Stimulated activated CD8-positive, alpha-beta memory T cell treated with anti-CD3 and anti-CD28 coated beads, Interleukin-7, amount 100 ng/mL, for 4 hours (primary cell): ENCODE results near the gene PIK3CB.
"Not testable (repeated sequence)": the region's sequence is repeated elsewhere in the genome, so short reads cannot be mapped to it uniquely, and the experiment has no call there.

Experiments
- DNase-seq, 2 donors: peaks; one replicate each; pipeline ENCODE4 v3.0.0-alpha.2; 2020; ENCODE audit warnings: low read depth in 2 of 2

PIK3CB gene

GRCh38 chr3:138806376-138807080 lies 28.2 kb downstream of the PIK3CB start:
- DNase-seq, result no peak

DNA sequence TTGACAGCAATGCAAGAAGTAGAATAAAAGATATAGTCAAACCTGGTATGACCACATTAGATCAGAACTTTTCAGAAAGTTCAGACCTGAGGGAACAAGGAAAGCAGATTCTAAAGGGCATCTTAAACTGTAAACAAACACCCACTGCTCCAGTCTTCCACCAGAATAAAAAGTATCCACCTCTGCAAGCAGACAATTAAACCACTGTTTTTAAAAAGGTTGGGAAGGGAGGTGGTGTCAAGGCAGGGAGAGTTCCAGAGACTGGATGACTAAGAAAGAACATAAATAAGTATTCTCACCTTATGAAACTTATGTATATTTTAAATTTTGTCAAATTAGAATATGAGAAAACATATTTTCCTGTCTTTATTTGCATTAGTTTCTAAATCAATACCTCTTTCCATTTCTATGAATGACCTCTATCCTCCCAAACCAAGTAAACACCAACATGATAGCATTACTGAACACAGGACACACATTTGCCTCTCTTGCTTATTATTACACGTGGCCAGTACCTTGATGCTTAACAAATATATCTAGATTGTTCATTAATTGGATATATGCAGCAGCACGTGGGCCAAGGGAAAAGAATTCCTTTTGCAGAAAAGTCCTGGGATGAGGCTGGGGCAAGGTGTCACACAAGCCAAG lies 31.6 kb downstream of the PIK3CB start:
- no peak for DNase-seq

DNA sequence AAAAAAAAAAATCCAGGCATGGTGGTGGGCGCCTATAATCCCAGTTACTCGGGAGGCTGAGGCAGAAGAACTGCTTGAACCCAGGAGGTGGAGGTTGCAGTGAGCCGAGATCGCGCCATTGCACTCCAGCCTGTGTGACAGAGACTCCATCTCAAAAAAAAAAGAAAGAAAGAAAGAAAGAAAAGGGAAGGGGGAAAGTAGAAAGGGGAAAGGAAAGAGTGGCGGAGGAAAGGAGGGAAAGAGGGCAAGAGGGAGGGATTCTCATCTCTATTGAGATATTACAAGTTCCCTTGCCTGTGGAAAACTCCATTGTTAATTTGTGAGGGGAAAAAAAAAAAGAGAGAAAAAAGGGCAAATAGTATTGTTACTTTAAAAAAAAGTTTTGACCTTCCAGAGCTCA lies 32.5 kb downstream of the PIK3CB start:
- not testable (repeated sequence) for DNase-seq

DNA sequence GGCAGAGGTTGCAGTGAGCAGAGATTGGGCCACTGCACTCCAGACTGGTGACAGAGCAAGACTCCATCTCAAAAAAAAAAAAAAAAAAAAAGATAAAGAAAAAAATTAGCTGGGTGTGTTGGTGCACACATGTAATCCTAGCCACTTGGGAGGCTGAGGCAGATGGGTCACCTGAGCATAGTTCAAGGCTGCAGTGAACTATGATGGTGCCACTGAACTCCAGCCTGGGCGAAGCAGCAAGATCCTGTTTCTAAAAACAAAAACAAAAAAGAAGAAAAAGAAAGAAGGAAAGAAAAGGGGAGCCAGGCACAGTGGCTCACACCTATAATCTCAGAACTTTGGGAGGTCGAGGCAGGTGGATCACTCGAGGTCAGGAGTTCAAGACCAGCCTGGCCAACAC lies 32.9 kb downstream of the PIK3CB start:
- no peak for DNase-seq

DNA sequence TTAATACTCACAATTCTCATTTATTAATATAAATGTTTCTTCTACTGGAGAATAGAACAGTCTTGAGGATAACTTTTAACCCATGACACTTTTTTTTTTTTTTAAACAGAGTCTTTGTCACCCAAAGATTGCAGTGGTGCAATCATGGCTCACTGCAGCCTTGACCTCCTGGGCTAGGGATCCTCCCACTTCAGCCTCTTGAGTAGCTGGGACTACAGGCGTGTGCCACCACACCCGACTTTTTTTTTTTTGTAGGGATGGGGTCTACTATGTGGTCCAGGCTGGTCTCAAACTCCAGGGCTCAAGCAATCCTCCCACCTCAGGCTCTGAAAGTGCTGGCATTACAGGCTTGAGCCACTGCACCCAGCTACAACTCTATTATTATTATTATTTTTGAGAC lies 34.5 kb downstream of the PIK3CB start:
- DNase-seq, result no peak

GRCh38 chr3:138799822-138800221 lies 34.9 kb downstream of the PIK3CB start:
- DNase-seq, result no peak

GRCh38 chr3:138797508-138798038 lies 37.2 kb downstream of the PIK3CB start:
- no peak for DNase-seq

DNA sequence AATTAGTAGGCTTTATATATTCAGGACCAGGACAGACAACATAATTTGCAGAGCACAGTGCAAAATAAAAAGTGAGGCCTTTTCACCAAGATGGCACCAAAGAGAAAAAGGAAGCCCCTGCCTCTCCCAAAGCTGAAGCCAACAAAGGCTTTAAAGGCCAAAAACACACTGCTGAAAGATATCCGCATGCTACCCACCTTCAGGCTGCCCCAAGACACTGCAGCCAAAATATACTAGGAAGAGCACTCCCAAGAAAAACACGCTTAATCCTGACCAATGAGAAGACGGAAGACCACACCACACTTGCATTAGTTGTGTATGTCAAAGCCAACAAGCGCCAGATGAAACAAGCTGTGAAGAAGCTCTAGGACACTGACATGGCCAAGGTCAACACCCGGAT lies 38.0 kb downstream of the PIK3CB start:
- no peak for DNase-seq

- no peak for DNase-seq
Observed at GRCh38 chr3:138786788-138787271, 47.9 kb downstream of the PIK3CB start.

DNA sequence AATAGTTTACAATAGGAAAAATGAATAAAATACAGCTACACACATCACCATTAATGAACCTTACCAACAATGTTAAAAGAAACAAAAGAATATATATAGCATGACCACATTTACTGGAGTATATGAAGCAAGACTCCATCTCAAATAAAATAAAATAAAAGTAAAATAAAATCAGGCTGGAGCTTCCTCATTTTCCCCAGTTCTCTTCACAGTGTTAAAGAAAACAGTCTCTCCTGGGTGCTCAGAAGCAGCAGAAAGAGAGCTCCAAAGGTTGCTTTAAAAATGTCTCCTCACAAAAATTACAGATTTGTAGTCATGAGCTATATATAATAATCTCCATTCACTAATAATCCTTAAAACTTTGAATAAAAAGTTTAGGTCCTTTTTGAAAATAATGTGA lies 48.8 kb downstream of the PIK3CB start:
- DNase-seq, result no peak

GRCh38 chr3:138785362-138785857 lies 49.3 kb downstream of the PIK3CB start:
- DNase-seq, result not testable (repeated sequence)

DNA sequence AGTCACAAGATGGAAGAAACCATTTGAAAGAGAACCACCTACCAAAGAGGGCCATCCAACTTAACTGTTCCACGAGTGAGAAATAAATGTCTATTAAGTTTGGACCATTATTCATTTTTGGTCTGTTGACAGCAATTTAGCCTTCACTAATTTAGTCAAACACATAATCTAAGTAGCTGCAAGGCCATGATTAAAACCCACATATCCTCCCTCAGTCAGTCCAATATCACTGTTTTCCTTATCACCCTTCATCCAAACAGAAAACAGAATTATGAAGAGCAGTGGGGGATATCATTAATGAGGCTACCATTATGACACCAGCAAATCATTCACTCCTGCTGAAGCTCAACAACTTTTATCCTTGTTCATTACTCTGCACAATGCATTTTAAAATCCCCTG lies 52.0 kb downstream of the PIK3CB start:
- DNase-seq, result no peak

GRCh38 chr3:138781012-138781470 lies 53.7 kb downstream of the PIK3CB start:
- DNase-seq, result peak; percentile 2 to 11

DNA sequence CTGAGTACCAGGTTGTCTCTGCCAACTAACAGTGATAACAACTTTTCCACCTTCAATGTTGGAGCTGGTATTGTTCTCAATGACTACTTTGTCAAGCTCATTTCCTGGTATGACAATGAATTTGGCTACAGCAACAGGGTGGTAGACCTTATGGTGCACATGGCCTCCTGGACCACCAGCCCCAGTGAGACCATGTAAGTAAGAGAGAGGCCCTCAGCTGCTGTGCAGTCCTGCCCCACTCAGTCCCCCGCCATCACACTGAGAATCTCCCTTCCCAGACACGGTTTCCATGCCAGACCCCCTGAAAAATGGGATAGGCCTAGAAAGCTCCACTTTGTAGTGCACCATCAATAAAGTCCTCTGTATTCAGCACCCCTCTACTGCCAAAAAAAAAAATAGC lies 56.1 kb downstream of the PIK3CB start:
- DNase-seq, result no peak

DNA sequence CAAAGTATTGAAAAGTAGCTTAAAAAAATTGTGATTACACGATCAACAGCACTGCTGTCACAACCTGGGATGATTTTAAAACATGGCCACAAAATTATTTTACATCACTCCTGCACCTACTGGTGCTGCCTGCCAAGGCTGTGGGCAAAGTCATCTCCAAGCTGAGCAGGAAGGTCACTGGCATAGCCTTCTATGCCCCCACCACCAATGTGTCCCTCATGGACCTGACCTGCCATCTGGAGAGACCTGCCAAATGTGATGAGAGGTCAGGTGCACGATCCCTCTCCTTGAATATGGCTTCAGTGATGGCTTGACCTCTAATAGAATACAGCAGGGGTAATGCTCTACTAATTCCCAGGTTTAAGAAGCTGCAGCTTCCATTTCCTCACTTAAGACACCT lies 57.8 kb downstream of the PIK3CB start:
- DNase-seq, result no peak

DNA sequence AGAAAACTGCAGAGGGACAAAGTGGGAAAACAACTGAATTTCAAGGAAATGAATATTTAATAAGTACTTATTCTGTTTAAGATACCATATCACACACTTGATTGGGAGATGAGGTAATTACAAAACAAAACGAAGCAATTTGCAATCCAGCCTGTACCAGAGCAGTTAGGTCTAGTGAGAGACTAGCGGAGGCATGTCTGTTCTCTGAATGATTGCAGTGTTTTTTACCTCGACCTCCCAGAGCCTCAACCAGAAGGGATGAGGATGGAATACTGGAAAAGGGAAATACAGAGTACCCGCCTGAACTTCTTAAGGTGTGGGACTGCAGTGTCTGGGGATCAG lies 59.5 kb downstream of the PIK3CB start:
- no peak for DNase-seq

- DNase-seq, result peak in 1 of 2 donors; percentile 6
Observed at GRCh38 chr3:138774529-138775253, 60.0 kb downstream of the PIK3CB start.

DNA sequence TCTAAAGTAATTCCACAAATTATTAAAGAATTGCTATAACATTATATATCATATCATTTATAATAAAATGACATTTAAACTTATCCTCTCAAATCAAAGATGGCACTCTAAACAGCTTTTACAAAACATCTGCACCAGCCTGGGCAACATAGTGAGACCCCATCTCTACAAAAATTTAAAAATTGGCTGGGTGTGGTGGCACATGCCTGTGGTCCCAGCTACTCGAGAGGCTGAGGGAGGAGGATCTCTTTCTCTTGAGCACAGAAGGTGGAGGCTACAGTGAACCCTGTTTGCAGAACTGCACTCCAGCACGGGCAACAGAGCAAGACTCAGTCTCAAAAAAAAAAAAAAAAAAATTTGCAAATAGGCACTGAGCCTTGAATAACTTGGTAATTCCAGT lies 63.1 kb downstream of the PIK3CB start:
- DNase-seq, result no peak

DNA sequence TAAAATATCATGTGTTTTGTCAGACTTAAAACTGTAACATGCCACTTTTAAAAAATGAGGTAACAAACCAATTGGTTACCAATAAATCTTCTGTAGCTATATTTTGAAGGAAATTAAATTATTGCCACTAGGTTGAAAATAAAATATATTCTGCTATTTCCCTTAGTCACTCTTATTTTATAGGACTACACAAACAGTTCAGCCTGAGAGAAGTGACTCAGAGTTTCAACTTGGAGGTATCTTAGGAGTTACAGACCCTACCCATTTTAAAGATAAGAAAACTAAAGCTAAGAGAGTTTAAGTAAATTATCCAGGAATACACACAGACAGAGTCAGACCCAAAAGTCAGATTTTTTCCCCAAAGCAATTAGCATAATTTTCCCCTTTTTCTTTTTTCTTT lies 65.1 kb downstream of the PIK3CB start:
- no peak for DNase-seq

- DNase-seq, result no peak
Observed at GRCh38 chr3:138768946-138769345, 65.8 kb downstream of the PIK3CB start.

DNA sequence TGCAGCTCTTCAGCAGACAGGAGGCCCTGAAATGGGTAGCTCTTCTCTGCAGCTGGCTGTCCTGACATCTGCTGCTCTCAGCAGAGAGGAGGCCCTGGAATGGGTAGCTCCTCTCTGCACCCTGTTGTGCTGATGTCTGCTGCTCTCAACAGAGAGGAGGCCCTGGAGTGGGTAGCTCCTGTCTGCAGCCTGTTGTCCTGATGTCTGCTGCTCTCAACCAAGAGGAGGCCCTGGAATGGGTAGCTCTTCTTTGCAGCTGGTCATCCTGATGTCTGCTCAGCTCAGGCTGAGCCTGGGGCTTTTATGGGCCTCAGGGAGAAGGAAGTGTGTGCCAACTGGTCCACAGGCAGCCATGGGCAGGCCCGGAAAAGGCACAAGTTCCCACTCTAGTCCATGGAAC lies 66.6 kb downstream of the PIK3CB start:
- no peak for DNase-seq

DNA sequence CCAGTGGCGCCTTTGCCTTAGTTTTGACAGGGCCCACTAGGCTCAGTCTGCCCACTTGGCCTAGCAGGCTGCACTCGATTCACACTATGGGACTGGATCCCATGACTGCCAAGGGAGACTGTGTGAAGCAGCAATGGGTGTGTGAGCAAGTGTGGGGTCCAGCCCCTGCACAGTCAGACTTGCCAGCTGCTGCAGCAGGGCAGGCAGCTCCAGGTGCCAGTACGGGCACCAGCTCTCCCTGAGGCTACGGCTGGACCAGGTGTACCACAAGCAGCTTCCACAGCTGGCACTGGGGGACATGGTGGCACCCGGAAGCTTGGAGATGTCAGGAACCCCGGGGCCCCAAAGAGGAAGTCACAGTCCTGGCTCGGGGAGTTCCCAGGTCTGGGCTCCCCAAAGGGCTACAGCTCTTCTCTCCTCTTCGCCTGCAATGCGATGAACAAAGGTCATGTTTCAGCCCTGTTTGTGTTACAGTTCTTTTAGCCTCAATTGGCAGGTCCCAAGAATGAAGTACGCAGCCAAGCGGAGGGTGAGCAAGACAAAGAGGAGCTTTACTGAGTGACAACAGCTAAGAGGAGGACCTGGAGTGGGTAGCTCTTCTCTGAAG lies 67.1 kb downstream of the PIK3CB start:
- no peak for DNase-seq
